Testis (tissue), 3 donors: ENCODE data around the gene THADA. TPM values are rescaled to one million over a fixed set of nuclear protein-coding genes. Genes with fewer than 3 reads are reported as not detected.

Experiments
- DNase-seq: peaks from one replicate; pipeline ENCODE4 v3.0.0-alpha.2; 2019
- H3K27ac ChIP-seq, 2 donors: fragments of 200-600 bp; sonication (generic); one replicate each; pipeline ENCODE4 v1.5.1; 2019
- H3K27me3 ChIP-seq: fragments of 200-600 bp; sonication (generic); one replicate; pipeline ENCODE4 v1.5.1; 2019
- H3K36me3 ChIP-seq: fragments of 200-600 bp; sonication (generic); one replicate; pipeline ENCODE4 v1.5.1; 2017; ENCODE audit warnings: low read depth; ENCODE audit errors: missing control alignments
- H3K4me1 ChIP-seq: fragments of 200-600 bp; sonication (generic); one replicate; pipeline ENCODE4 v1.5.1; 2019
- H3K4me3 ChIP-seq, 2 donors: fragments of 200-600 bp; sonication (generic); one replicate each; pipeline ENCODE4 v1.5.1; 2017 to 2019
- H3K9me3 ChIP-seq: fragments of 200-600 bp; sonication (generic); one replicate; pipeline ENCODE4 v1.5.1; 2017
- CTCF ChIP-seq, 3 experiments: fragments of 450-650 bp in 2 of 3; fragments of 200-600 bp in 1 of 3; sonication (generic) in 1 of 3; IDR thresholded peaks; one replicate each; pipeline ENCODE4 v1.5.1; 2016 to 2019; ENCODE audit warnings: antibody characterized with exemption in 3 of 3, mild to moderate bottlenecking in 2 of 3, moderate library complexity in 1 of 3
- POLR2A ChIP-seq: fragments of 450-650 bp; IDR thresholded peaks from one replicate; pipeline ENCODE4 v1.6.1; 2017; ENCODE audit warnings: antibody characterized with exemption, mild to moderate bottlenecking, moderate library complexity
- WGBS, 2 donors: methylation state at CpG; one replicate each; pipeline ENCODE4 v1.1.5; 2018; 5-methylcytosine and 5-hydroxymethylcytosine counted together
- intact Hi-C: fragments of 100-400 bp; cut with DNase I; formaldehyde crosslinking; loops from one replicate; pipeline ENCODE4 v1.15.1; 2023; ENCODE audit warnings: low total_unique reads
- polyA plus RNA-seq: library from polyadenylated mRNA; stranded (reverse); fragments of 350-450 nt; fragmentation: Illumina TruSeq; extraction: RNeasy Lipid Tissue Mini Kit (QIAGEN cat#74804); gene quantifications from one replicate; pipeline ENCODE4 v1.2.3, GENCODE V29; 2014; ENCODE audit warnings: low read depth, low replicate concordance; ENCODE audit not compliant: insufficient read depth
- total RNA-seq, 2 donors: library from RNA; depleted of rRNA; stranded (reverse); fragments of >200 nt; gene quantifications; one replicate each; pipeline ENCODE4 v1.2.3, GENCODE V29; 2016

THADA gene
- total and polyA plus RNA-seq, 3 donors from 2014 or later: 29.5 to 43.9 (median 39.5) TPM

- TF ChIP-seq POLR2A: no peak
- no peak for TF ChIP-seq CTCF (IDR thresholded peaks at IDR 0.05)
- 48 to 51% methylated on average over 4 of the region's 4 CpGs for WGBS, 2 donors
- H3K27ac ChIP-seq: peak overlapping the region in 1 of 2 donors; percentile 59
- no peaks in the 10 kb centered on the region for H3K36me3 ChIP-seq
- no peak for DNase-seq
- peaks cover 26% of the 10 kb centered on the region for H3K4me1 ChIP-seq
- no peaks in the 10 kb centered on the region for H3K9me3 ChIP-seq
- intact Hi-C loops: no loop called here
- H3K27me3 ChIP-seq: no peaks in the 10 kb centered on the region
- no peak overlapping the region for H3K4me3 ChIP-seq
Measured at GRCh38 chr2:43462866-43463641, 132.8 kb downstream of the THADA start.

GRCh38 chr2:43461453-43462073 is 134.3 kb downstream of the THADA start:
- Histone ChIP-seq H3K27ac (no peak overlapping the region), H3K4me1 (peaks cover 26% of the 10 kb centered on the region), H3K4me3 (no peak overlapping the region), H3K36me3 (no peaks in the 10 kb centered on the region), H3K27me3 (no peaks in the 10 kb centered on the region), H3K9me3 (no peaks in the 10 kb centered on the region)
- TF ChIP-seq POLR2A (no peak), CTCF (IDR thresholded peaks at IDR 0.05) (no peak)
- intact Hi-C loops: no loop called here
- 55 to 73% methylated on average over 3 of the region's 3 CpGs for WGBS, 2 donors
- DNase-seq: no peak

GRCh38 chr2:43460611-43461365 is 135.1 kb downstream of the THADA start:
- WGBS, 2 donors: 81 to 83% methylated on average over 4 of the region's 4 CpGs
- Histone ChIP-seq H3K27me3 (no peaks in the 10 kb centered on the region), H3K9me3 (no peaks in the 10 kb centered on the region), H3K4me1 (peaks cover 26% of the 10 kb centered on the region), H3K36me3 (no peaks in the 10 kb centered on the region), H3K4me3 (no peak overlapping the region), H3K27ac (no peak overlapping the region)
- intact Hi-C loops: no loop called here
- TF ChIP-seq POLR2A: no peak
- no peak for TF ChIP-seq CTCF (IDR thresholded peaks at IDR 0.05)
- DNase-seq: no peak

- TF ChIP-seq POLR2A: no peak
- TF ChIP-seq CTCF (IDR thresholded peaks at IDR 0.05): no peak
- no peak overlapping the region for H3K27ac ChIP-seq
- H3K4me3 ChIP-seq: no peak overlapping the region
- H3K9me3 ChIP-seq: no peaks in the 10 kb centered on the region
- no peaks in the 10 kb centered on the region for H3K36me3 ChIP-seq
- peaks cover 25% of the 10 kb centered on the region for H3K4me1 ChIP-seq
- H3K27me3 ChIP-seq: no peaks in the 10 kb centered on the region
- DNase-seq: no peak
- intact Hi-C loops: no loop called here
- WGBS, 2 donors: 93 to 100% methylated on average over 1 of the region's 1 CpG
Measured at GRCh38 chr2:43460174-43460546, 135.7 kb downstream of the THADA start.
